ENCODE results near the gene ERGIC1.
"Not testable (repeated sequence)": the region's sequence is repeated elsewhere in the genome, so short reads cannot be mapped to it uniquely, and the experiment has no call there.

ERGIC1 gene

DNA sequence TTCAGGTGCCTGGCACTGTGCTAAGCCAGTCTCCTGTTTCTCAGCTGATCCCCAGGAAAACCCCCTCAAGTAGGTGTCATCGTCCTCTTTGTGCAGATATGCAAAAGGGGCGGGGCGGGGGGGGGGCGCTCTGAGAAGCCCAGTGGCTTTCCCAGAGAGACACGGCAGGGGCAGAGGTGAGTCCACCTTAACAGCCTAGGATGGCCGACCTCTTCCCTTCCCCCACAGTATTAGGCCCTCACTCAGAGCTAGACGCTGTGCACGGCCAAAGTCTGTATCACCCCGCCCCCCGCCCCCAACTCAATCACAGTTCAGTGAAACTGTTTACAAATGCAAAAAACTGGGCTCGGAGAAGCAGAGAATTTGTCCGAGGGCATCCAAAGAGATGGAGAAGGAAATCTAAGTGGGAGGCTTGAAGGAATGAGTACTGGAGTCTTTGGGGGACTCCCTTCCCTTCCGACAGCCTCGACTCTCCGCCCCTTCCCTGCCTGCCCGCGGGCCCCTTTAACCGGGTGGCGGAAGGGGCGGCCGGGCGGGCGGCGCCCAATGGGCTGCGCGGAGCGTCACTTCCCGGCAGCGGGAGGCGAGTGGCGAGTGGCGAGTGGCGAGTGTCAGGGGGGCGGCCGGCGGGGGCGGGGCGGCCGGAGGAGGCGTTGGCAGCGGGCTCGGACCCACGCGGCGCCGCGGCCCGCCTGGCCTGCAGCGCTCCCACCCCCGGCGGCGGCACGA is at the start of gene ERGIC1:
Gene ERGIC1 (plus strand): TSS at position 566 of the 729 bp plus-strand sequence. CDS start 163 bp downstream, at position 729.
- DNase-seq (ENCODE audit: low read depth in 2 of 2), result peak; percentile 28 to 46

DNA sequence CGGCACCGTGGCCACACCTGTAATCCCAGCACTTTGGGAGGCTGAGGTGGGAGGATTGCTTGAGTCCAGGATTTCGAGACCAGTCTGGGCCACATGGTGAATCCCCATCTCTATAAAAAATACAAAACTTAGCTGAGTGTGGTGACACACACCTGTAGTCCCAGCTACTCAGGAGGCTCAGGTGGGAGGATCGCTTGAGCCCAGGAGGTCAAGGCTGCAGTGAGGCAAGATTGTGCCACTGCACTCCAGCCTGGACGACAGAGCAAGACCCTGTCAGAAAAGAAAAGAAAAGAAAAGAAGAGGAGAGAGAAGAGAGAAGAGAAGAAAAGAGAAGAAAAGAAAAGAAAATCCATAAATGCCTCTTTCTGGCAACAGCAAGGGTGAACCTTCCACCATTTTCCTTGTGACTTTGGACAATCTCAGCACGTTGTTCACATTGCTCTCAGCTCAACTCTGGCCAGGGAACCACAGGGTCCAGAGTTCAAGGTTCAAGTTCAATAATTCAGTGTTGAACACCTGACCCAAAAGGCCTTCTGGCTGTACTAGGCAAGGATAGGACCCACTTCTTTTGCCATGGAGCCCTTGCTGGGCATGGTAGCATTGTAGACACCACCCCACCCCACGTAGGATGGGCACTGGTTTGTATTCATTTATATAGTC is 48.5 kb upstream of the ERGIC1 start:
- DNase-seq (ENCODE audit: low read depth in 2 of 2), result no peak

DNA sequence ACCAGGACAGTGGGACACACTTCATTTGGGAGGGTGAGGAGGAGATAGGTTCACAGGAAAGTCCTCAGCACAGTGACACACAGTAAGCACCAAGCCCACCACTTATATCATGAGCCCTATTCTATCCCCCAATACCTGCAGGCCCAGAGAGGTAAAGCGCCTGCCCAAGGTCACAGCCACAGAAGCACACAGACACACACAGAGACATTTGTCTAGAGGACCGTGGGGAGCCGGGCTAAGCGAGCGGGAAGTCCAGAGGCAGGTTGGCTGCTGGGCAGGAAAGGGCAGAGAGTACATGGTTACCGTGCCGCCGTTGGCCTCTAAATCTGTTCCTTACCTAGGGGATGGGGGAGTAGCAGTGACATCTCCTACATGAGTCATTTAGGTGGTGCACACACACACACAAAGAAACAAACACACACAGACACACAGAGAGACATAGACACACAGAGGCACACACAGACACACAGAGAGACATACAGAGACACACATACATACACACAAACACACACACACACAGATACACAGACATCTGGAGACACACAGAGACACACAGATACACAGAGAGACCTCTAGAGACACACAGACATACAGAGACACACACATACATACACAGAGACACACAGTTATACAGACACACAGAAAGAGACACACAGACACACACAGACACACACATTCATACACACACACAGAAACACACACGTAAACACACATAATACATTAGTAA is 47.2 kb upstream of the ERGIC1 start:
- DNase-seq (ENCODE audit: low read depth in 2 of 2), result no peak

DNA sequence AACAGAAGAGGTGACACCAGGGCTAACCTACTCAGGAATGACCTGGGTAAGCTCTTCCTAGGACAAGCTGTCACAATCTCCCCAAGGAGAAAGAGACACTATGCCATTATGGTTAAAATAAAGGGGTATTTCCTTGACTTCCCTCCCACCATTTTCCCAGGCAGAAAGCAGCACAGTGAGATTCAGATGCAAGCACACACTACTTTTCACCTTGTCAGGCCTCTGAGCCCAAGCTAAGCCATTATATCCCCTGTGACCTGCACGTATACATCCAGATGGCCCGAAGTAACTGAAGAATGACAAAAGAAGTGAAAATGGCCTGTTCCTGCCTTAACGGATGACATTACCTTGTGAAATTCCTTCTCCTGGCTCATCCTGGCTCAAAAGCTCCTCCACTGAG is 46.5 kb upstream of the ERGIC1 start:
- not testable (repeated sequence) for DNase-seq (ENCODE audit: low read depth in 2 of 2)

- DNase-seq (ENCODE audit: low read depth in 2 of 2), result no peak
Observed at GRCh38 chr5:172788771-172789686, 45.0 kb upstream of the ERGIC1 start.

DNA sequence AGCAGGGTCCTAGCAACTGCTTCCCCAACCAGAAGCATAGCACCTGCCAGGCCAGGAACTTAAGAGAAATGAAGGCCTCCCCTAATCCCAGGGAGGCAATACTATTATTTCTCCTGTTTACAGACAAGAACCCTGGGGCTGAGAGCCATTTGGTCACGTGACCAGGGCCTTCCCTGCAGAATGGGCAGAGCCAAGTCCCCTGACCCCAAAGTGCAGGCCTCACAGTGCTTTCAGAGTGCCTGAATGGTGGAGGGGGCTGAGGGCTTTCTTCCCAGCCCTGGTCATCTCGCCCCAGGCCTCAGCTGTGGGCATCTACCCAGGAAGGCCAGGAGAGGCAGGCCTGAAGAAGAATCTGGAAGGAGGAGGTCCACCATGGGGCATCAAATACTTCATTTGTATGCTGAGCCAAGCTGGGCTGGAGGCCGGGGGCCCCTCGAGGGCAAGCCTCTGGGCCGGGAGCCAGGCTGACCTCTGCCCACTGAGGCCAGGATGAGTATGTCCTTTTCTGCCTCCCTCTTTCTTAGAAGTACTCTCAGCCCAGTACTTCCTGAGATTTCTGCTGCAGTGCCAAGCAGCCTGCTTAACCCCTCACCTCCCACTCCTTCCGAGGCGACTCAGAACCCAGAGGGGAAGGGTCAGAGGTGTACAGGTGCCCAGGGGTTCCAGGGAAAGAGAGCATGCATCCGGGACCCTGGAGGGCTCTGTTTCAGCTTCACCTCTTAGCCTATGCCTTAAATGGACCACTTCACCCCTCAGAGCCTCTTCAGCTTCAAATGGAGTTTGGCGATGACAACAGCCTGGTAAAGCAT is 44.2 kb upstream of the ERGIC1 start:
- no peak for DNase-seq (ENCODE audit: low read depth in 2 of 2)

- no peak for DNase-seq (ENCODE audit: low read depth in 2 of 2)
Observed at GRCh38 chr5:172790496-172790889, 43.6 kb upstream of the ERGIC1 start.

DNA sequence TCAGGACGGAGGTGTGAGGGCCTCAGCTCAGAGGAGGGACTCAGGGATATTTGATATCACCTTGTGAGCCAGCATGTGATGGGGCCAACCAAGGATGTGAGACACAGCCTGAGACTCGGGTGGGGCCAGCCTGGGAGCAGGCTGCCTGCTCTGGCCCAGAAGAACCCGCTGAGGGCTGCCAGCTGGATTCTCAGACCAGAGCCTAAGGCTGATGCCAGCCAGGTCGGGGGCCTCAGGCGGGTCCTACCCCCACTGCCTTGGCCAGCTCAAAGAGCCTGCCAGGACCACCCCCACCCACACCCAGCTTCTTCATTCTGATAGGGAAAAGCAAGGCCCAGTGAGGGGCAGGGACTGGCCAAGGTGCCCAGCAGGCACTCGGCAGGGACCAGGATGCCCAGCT is 42.8 kb upstream of the ERGIC1 start:
- DNase-seq (ENCODE audit: low read depth in 2 of 2), result no peak

DNA sequence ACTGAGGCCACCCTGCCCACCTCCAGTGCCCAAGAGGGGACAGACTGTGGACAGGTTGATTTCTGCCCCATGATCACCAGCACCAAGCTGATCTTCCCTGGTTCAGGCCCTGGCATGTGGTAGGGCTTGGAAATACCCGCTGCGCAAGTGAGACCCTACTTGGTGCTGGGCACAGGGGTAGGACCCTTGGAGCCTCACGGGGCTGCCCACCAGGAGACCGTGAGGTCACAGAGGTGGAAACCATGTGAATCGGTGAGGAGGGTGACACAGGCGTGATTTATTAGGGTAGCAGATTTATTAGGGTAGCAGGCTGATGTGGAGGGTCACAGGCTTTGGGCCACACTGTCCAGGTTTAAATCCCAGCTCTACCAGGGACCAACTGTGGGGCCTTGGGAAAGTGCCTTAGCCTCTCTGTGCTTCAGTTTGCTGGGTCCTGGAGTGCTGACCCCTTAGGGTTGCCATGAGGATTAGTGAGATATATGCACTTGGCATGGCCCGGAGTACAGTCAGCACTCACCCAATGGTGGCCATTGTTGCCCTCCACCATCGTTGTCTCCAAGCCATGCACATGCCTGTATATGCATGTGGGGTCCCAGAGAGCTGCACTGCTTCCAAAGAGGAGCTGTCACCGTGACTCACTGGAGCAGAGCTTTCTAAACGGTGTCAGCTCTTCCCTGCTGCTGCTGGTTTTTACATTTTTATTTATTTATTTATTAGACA is 42.2 kb upstream of the ERGIC1 start:
- DNase-seq (ENCODE audit: low read depth in 2 of 2), result no peak

GRCh38 chr5:172792701-172793570 is 41.1 kb upstream of the ERGIC1 start:
- DNase-seq (ENCODE audit: low read depth in 2 of 2), result no peak

GRCh38 chr5:172793577-172794488 is 40.2 kb upstream of the ERGIC1 start:
- DNase-seq (ENCODE audit: low read depth in 2 of 2), result no peak

DNA sequence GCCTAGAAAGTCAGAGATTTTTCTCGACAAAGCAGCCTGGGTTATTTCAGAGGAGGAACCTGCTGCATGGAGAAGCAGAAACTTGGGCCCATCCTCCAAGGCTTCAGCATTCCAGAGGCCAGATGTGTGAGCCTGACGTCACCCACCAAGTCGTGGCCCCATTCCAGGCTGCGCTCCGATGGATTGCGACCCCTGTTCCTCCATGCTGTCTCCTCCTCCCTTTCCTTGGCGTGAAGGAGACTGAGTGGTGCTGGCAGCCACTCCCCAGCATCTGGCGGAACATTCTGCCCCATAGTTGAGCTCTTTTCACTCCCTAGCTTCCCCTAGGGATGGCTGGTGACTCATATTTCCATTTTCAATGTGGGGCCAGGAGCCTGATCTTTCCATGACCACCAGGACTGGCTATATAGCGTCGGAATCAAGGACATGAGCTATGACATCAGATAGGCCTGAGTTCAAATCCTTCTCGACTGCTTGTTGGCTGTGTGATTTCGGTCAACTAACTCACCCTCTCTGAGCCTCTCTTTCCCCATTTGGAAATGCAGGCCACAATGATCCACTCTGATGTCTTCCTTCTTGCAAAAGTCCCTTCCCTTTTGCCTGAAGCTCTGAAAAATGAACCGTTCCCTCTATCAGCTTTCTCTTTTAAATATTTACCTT is 38.6 kb upstream of the ERGIC1 start:
- DNase-seq (ENCODE audit: low read depth in 2 of 2), result no peak

- no peak for DNase-seq (ENCODE audit: low read depth in 2 of 2)
Observed at GRCh38 chr5:172796306-172796705, 37.7 kb upstream of the ERGIC1 start.

GRCh38 chr5:172797771-172798191 is 36.3 kb upstream of the ERGIC1 start:
- DNase-seq (ENCODE audit: low read depth in 2 of 2), result no peak

DNA sequence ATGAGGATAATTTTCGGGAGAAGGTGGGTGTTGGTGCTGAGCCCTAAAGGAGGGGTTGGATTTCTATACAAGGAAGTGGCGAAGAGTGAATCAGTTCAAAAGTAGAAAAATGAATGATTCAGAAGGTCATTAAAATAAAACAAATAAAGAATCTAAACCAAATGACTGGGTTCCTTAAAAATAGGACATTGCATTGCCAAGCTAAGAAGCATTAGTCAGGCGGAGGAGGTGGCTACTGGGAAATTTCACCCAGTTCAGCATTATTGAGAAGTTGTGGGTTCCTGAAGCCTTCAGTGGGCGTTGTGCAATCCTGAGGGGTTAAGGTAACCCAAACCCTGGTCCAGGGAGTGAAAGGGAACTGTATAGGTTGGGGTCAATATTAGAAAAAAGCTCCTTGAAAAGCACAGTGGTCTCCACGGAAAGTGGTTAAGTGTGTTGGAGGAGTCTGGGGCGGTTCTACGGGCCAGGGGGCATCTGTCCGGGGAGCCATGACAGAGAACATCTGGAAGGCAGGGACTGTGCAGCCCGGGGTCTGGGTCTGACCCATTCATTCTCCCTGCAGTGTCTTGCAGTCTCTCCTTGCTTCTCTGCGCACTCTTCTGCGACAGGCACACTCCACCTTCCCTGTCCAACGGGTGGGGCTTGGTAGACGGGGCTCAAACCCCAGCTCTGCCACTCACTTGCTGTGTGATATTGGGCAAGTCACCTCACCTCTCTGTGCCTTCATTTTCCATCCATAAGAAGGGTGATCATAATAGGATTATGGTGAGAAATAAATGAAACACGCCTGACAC is 35.4 kb upstream of the ERGIC1 start:
- DNase-seq (ENCODE audit: low read depth in 2 of 2), result no peak

DNA sequence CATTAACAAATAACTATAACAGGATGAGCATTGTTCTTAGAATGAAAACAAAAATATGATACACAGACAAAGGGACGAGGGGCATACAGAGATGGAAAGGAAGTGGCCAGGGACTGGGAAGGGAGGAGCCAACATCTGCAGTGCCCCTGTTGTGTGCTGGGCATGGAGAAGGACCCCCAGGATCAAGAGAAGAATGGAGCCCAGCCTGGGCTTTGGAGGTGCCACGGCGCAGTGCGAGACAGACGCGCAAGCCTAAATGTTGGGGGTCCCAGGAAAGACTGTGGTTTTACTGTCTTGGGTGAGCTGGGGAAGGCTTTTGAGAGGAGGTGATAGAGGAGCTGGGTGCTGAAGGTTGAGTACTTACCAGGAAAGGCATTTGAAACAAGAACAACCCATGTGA is 34.6 kb upstream of the ERGIC1 start:
- DNase-seq (ENCODE audit: low read depth in 2 of 2), result no peak

GRCh38 chr5:172800088-172800551 is 33.9 kb upstream of the ERGIC1 start:
- no peak for DNase-seq (ENCODE audit: low read depth in 2 of 2)

All from stimulated activated CD8-positive, alpha-beta memory T cell treated with anti-CD3 and anti-CD28 coated beads, Interleukin-7, amount 100 ng/mL, for 1 hour (primary cell).